ENCODE data around the gene NYAP2. TPM values are rescaled to one million over a fixed set of nuclear protein-coding genes. Genes with fewer than 3 reads are reported as not detected.

Gene NYAP2
- total RNA-seq, 1 donor from 2014 or later = not detected

- DNase-seq (ENCODE audit: low spot score in 2 of 2) = no peak
- H3K36me3 ChIP-seq = no peaks in the 10 kb centered on the region
These were observed 144.1 kb downstream of the NYAP2 start for GRCh38 chr2:225543626-225544025.

GRCh38 chr2:225556461-225556860 lies 157.0 kb downstream of the NYAP2 start:
- intact Hi-C loops (cut with DNase I) = no loop called here
- Histone ChIP-seq H3K9me3 (no peaks in the 10 kb centered on the region), H3K4me3 (no peak overlapping the region), H3K36me3 (no peaks in the 10 kb centered on the region), H3K27ac (no peak overlapping the region), H3K4me1 (no peaks in the 10 kb centered on the region), H3K27me3 (no peaks in the 10 kb centered on the region)
- DNase-seq (ENCODE audit: low spot score in 2 of 2) = no peak
- no peak for TF ChIP-seq CTCF (IDR thresholded peaks at IDR 0.05)

More at GRCh38 chr2:225543626-225544025, 144.1 kb downstream of the NYAP2 start:
- Histone ChIP-seq H3K9me3 (no peaks in the 10 kb centered on the region), H3K4me3 (no peak overlapping the region), H3K4me1 (no peaks in the 10 kb centered on the region), H3K27me3 (no peaks in the 10 kb centered on the region), H3K27ac (no peak overlapping the region)
- no peak for TF ChIP-seq CTCF (IDR thresholded peaks at IDR 0.05)
- intact Hi-C loops (cut with DNase I) = no loop called here

GRCh38 chr2:225558399-225559071 lies 159.0 kb downstream of the NYAP2 start:
- intact Hi-C loops (cut with DNase I) = no loop called here
- TF ChIP-seq CTCF (IDR thresholded peaks at IDR 0.05) = no peak

GRCh38 chr2:225559072-225559415 lies 159.5 kb downstream of the NYAP2 start:
- H3K27me3 ChIP-seq = no peaks in the 10 kb centered on the region
- intact Hi-C loops (cut with DNase I) = no loop called here

More at GRCh38 chr2:225558399-225559071, 159.0 kb downstream of the NYAP2 start:
- Histone ChIP-seq H3K27me3 (no peaks in the 10 kb centered on the region), H3K9me3 (no peaks in the 10 kb centered on the region), H3K4me3 (no peak overlapping the region), H3K36me3 (no peaks in the 10 kb centered on the region), H3K27ac (no peak overlapping the region), H3K4me1 (no peaks in the 10 kb centered on the region)
- no peak for DNase-seq (ENCODE audit: low spot score in 2 of 2)

GRCh38 chr2:225566798-225567197 lies 167.3 kb downstream of the NYAP2 start:
- Histone ChIP-seq H3K27me3 (no peaks in the 10 kb centered on the region), H3K36me3 (no peaks in the 10 kb centered on the region), H3K4me1 (no peaks in the 10 kb centered on the region), H3K9me3 (no peaks in the 10 kb centered on the region), H3K27ac (no peak overlapping the region), H3K4me3 (no peak overlapping the region)
- TF ChIP-seq CTCF (IDR thresholded peaks at IDR 0.05) = no peak
- no peak for DNase-seq (ENCODE audit: low spot score in 2 of 2)
- intact Hi-C loops (cut with DNase I) = no loop called here

More at GRCh38 chr2:225559072-225559415, 159.5 kb downstream of the NYAP2 start:
- Histone ChIP-seq H3K36me3 (no peaks in the 10 kb centered on the region), H3K9me3 (no peaks in the 10 kb centered on the region), H3K4me1 (no peaks in the 10 kb centered on the region), H3K4me3 (no peak overlapping the region), H3K27ac (no peak overlapping the region)
- no peak for DNase-seq (ENCODE audit: low spot score in 2 of 2)
- no peak for TF ChIP-seq CTCF (IDR thresholded peaks at IDR 0.05)

GRCh38 chr2:225569995-225570394 lies 170.5 kb downstream of the NYAP2 start:
- no peaks in the 10 kb centered on the region for H3K36me3 ChIP-seq
- intact Hi-C loops (cut with DNase I) = no loop called here
- no peak overlapping the region for H3K4me3 ChIP-seq
- H3K9me3 ChIP-seq = no peaks in the 10 kb centered on the region
- no peaks in the 10 kb centered on the region for H3K4me1 ChIP-seq
- H3K27ac ChIP-seq = no peak overlapping the region
- H3K27me3 ChIP-seq = no peaks in the 10 kb centered on the region
- TF ChIP-seq CTCF (IDR thresholded peaks at IDR 0.05) = no peak
- DNase-seq (ENCODE audit: low spot score in 2 of 2) = no peak
